SHP77 (cell line): ENCODE data around the gene ZNF860.

Experiments
- DNase-seq, 2 experiments: peaks; one replicate each; lab custom pipeline; 2025; lab: John Stamatoyannopoulos, UW

The ZNF860 gene

GRCh38 chr3:31981206-31982181 is at the start of gene ZNF860, which contains the start of gene OSBPL10:
Gene ZNF860 (plus strand): TSS chr3:31981750. CDS start chr3:31989080, 7,330 bp downstream.
Gene OSBPL10 (minus strand): TSS chr3:31981262. CDS start chr3:31981179, 83 bp downstream.
- peak; percentile 21 to 65 for DNase-seq

- no peak for DNase-seq
Observed at GRCh38 chr3:31932990-31933389, 48.6 kb upstream of the ZNF860 start.

GRCh38 chr3:31934018-31934417 is 47.5 kb upstream of the ZNF860 start:
- DNase-seq, result no peak

- no peak for DNase-seq
Observed at GRCh38 chr3:31934866-31935265, 46.7 kb upstream of the ZNF860 start.

GRCh38 chr3:31936420-31937060 is 45.0 kb upstream of the ZNF860 start:
- DNase-seq, result no peak

- no peak for DNase-seq
Observed at GRCh38 chr3:31937225-31937624, 44.3 kb upstream of the ZNF860 start.

GRCh38 chr3:31942446-31942845 is 39.1 kb upstream of the ZNF860 start:
- no peak for DNase-seq

- no peak for DNase-seq
Observed at GRCh38 chr3:31943041-31943440, 38.5 kb upstream of the ZNF860 start.

- DNase-seq, result no peak
Observed at GRCh38 chr3:31945738-31946052, 35.9 kb upstream of the ZNF860 start.

- DNase-seq, result no peak
Observed at GRCh38 chr3:31946484-31947081, 35.0 kb upstream of the ZNF860 start.

- no peak for DNase-seq
Observed at GRCh38 chr3:31947162-31947561, 34.4 kb upstream of the ZNF860 start.

- DNase-seq, result no peak
Observed at GRCh38 chr3:31947671-31948091, 33.9 kb upstream of the ZNF860 start.

GRCh38 chr3:31948280-31948679 is 33.3 kb upstream of the ZNF860 start:
- no peak for DNase-seq

- DNase-seq, result no peak
Observed at GRCh38 chr3:31952205-31952604, 29.3 kb upstream of the ZNF860 start.

- DNase-seq, result no peak
Observed at GRCh38 chr3:31953091-31953490, 28.5 kb upstream of the ZNF860 start.

- DNase-seq, result no peak
Observed at GRCh38 chr3:31953636-31954035, 27.9 kb upstream of the ZNF860 start.

- no peak for DNase-seq
Observed at GRCh38 chr3:31955581-31955980, 26.0 kb upstream of the ZNF860 start.

- DNase-seq, result no peak
Observed at GRCh38 chr3:31957106-31957505, 24.4 kb upstream of the ZNF860 start.

- no peak for DNase-seq
Observed at GRCh38 chr3:31958701-31959152, 22.8 kb upstream of the ZNF860 start.

GRCh38 chr3:31959251-31959650 is 22.3 kb upstream of the ZNF860 start:
- no peak for DNase-seq

- no peak for DNase-seq
Observed at GRCh38 chr3:31959951-31960792, 21.4 kb upstream of the ZNF860 start.
